ENCODE measurements around the gene TTC38. TPM values are rescaled to one million over a fixed set of nuclear protein-coding genes. Genes with fewer than 3 reads are reported as not detected.

Gene TTC38
- total RNA-seq, 1 donor from 2014 or later: 26.3 TPM

DNA sequence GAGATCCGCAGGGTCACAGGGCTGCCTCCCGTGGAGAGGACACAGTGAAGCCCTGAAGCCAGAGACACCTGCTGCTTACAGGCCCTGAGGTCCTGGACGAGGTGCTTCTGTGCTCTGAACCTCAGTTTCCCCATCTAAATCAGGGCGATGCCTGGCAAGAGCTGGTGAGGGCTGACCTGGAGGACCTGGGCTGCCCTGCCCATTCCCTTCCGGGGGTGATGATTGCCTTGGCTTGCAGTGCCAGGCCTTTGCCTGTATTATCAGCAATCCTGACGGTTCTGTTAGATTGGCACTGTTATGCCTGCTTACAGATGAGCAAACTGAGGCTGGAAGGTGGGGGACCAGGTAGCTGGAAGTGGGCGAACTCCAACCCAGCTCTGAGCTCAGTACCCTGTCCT is 21.0 kb downstream of the TTC38 start:
- no peaks in the 10 kb centered on the region for H3K9me3 ChIP-seq
- intact Hi-C loops (cut with DNase I): no loop called here
- peaks cover 12% of the 10 kb centered on the region for H3K4me1 ChIP-seq
- peaks cover 44% of the 10 kb centered on the region for H3K36me3 ChIP-seq
- no peak for ATAC-seq
- H3K4me3 ChIP-seq: peak overlapping the region; percentile 42
- no peak for DNase-seq
- TF ChIP-seq, protein P1, sequence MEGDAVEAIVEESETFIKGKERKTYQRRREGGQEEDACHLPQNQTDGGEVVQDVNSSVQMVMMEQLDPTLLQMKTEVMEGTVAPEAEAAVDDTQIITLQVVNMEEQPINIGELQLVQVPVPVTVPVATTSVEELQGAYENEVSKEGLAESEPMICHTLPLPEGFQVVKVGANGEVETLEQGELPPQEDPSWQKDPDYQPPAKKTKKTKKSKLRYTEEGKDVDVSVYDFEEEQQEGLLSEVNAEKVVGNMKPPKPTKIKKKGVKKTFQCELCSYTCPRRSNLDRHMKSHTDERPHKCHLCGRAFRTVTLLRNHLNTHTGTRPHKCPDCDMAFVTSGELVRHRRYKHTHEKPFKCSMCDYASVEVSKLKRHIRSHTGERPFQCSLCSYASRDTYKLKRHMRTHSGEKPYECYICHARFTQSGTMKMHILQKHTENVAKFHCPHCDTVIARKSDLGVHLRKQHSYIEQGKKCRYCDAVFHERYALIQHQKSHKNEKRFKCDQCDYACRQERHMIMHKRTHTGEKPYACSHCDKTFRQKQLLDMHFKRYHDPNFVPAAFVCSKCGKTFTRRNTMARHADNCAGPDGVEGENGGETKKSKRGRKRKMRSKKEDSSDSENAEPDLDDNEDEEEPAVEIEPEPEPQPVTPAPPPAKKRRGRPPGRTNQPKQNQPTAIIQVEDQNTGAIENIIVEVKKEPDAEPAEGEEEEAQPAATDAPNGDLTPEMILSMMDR (IDR thresholded peaks at IDR 0.05): no peak
- H3K27me3 ChIP-seq: no peaks in the 10 kb centered on the region
- peak overlapping the region; percentile 70 for H3K27ac ChIP-seq

DNA sequence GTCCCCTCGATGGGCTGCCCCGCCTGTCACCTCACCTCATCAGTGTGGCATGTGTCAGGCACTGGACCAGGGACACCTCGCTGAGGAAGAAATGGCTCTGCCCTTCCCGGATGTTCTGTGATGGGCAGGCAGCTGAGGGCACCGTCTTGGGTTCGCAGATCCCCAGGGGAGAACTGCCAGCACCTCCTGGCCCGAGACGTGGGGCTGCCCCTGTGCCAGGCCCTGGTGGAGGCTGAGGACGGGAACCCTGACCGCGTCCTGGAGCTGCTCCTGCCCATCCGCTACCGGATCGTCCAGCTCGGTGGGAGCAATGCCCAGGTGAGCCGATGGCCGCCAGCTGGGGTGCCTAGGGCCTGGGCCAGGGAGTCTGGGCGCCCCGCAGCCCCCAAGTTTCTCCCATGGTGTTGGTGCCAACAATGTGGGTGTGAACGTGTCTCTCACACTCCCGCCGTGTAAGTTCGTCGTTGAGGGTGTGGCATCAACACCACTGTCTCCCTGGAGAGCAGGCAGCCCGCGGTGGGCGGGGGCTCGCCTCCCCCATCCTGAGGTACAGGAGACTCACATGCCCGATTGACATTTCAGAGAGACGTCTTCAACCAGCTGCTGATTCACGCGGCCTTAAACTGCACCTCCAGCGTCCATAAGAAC is 21.6 kb downstream of the TTC38 start:
- TF ChIP-seq, protein P1 (IDR thresholded peaks at IDR 0.05): no peak
- intact Hi-C loops (cut with DNase I): no loop called here
- DNase-seq: no peak
- H3K36me3 ChIP-seq: peaks cover 39% of the 10 kb centered on the region
- H3K9me3 ChIP-seq: no peaks in the 10 kb centered on the region
- H3K27me3 ChIP-seq: no peaks in the 10 kb centered on the region
- no peak overlapping the region for H3K27ac ChIP-seq
- ATAC-seq: no peak
- H3K4me3 ChIP-seq: no peak overlapping the region
- H3K4me1 ChIP-seq: peaks cover 12% of the 10 kb centered on the region

DNA sequence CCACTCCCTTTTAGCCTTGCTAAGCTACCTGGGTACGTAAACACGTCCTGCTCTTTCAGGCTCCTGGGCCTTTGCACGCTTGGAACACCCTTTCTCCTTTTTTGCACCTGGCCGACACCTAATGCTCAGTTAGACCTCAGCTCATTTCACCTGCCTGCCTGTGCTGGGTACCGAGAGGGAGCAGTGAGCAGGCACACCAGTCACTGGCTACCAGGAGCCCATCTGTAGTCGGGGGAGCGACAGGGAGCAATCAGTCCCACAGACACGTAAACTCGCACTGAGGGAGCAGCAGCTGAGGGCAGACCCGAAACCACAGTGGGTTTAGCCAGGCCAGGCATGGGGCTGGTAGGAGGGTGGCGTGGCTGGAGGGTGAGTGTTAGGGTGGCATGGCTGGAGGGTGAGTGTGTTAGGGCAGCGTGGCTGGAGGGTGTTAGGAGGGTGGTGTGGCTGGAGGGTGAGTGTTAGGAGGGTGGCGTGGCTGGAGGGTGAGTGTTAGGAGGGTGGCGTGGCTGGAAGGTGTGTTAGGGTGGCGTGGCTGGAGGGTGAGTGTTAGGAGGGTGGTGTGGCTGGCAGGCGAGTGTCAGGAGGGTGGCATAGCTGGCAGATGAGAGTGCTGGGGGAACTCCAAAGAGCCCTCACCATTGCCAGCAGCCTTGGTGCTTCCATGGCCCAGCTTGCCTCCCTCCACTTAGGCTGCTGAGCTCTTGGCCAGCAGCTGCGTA is 22.5 kb downstream of the TTC38 start:
- DNase-seq: no peak
- H3K9me3 ChIP-seq: no peaks in the 10 kb centered on the region
- H3K27me3 ChIP-seq: no peaks in the 10 kb centered on the region
- no peak overlapping the region for H3K27ac ChIP-seq
- intact Hi-C loops (cut with DNase I): no loop called here
- H3K4me3 ChIP-seq: no peak overlapping the region
- H3K36me3 ChIP-seq: peaks cover 30% of the 10 kb centered on the region
- peaks cover 12% of the 10 kb centered on the region for H3K4me1 ChIP-seq
- ATAC-seq: no peak
- TF ChIP-seq, protein P1 (IDR thresholded peaks at IDR 0.05): no peak

DNA sequence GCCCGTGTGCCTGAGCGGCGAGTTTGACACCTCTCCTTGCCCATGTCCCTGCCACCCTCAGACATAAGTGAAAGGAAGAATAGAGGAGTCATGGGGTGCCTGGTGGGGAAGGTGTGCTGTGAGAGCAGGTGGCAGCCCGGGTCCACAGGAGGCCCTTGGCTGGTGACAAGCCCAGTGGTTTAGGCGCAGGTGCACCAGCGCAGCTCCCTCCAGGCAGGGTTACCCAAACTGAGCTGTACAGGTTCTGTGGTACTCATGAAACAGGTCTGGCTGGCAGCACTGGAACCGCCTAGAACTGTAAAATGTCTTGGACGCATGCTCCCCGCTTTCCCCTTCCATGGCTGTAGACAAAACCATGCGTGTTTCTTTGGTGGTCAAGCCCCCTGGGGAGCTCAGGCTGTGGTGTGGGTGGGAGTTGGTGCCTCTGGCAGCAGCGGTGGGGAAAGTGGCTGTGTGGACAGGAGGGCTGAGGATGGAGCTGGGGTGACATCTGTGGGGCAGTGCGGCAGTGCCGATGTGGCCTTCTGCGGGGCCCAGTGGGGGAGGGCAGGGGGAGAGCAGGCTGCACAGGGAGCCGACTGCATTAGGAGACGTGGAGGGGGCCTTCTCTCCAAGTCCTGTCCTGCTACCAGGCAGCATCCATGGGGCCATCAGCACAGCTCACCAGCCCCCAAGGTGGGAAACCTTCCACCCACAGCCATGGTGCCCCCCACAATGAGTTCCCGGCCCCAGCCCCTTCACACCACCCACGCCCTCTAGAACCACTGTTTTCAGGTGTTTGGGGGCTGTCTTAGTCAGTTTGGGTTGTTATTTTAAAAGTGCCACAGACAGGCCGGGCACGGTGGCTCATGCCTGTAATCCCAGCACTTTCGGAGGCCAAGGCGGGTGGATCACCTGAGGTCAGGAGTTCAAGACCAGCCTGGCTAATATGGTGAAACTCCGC is 23.3 kb downstream of the TTC38 start:
- TF ChIP-seq, protein P1 (IDR thresholded peaks at IDR 0.05): no peak
- intact Hi-C loops (cut with DNase I): no loop called here
- no peaks in the 10 kb centered on the region for H3K27me3 ChIP-seq
- peaks cover 18% of the 10 kb centered on the region for H3K4me1 ChIP-seq
- ATAC-seq (no peak), DNase-seq (no peak)
- no peaks in the 10 kb centered on the region for H3K9me3 ChIP-seq
- H3K4me3 ChIP-seq: no peak overlapping the region
- peaks cover 25% of the 10 kb centered on the region for H3K36me3 ChIP-seq
- H3K27ac ChIP-seq: no peak overlapping the region

- intact Hi-C loops (cut with DNase I): no loop called here
- peaks cover 15% of the 10 kb centered on the region for H3K36me3 ChIP-seq
Measured at GRCh38 chr22:46292173-46292572, 24.4 kb downstream of the TTC38 start.

More at GRCh38 chr22:46292173-46292572, 24.4 kb downstream of the TTC38 start:
- DNase-seq (no peak), ATAC-seq (no peak)
- no peaks in the 10 kb centered on the region for H3K27me3 ChIP-seq
- no peak overlapping the region for H3K4me3 ChIP-seq
- H3K9me3 ChIP-seq: no peaks in the 10 kb centered on the region
- no peak overlapping the region for H3K27ac ChIP-seq
- peaks cover 23% of the 10 kb centered on the region for H3K4me1 ChIP-seq
- TF ChIP-seq, protein P1 (IDR thresholded peaks at IDR 0.05): no peak

Measured in upper lobe of right lung (tissue), 1 donor.